Type B pancreatic cell (in vitro differentiated cells): ENCODE data around the gene UNC79. TPM values are rescaled to one million over a fixed set of nuclear protein-coding genes. Genes with fewer than 3 reads are reported as not detected.

Source experiments
- DNase-seq: peaks from one replicate; pipeline ENCODE4 v3.0.0; 2021; ENCODE audit warnings: mixed read lengths; ENCODE audit not compliant: unreplicated experiment; ENCODE audit errors: extremely low spot score
- H3K27ac Mint-ChIP-seq: 2 replicates; pipeline ENCODE4 v1.8.0; 2021; ENCODE audit warnings: mild to moderate bottlenecking, mixed read lengths
- H3K27me3 Mint-ChIP-seq: 2 replicates; pipeline ENCODE4 v1.8.0; 2021; ENCODE audit warnings: mixed read lengths
- H3K36me3 Mint-ChIP-seq: 2 replicates; pipeline ENCODE4 v1.8.0; 2021; ENCODE audit warnings: mixed read lengths
- H3K4me1 Mint-ChIP-seq: one replicate; pipeline ENCODE4 v1.8.0; 2021; ENCODE audit warnings: mixed read lengths; ENCODE audit not compliant: unreplicated experiment
- H3K4me3 Mint-ChIP-seq: 2 replicates; pipeline ENCODE4 v1.8.0; 2021; ENCODE audit warnings: mild to moderate bottlenecking, mixed read lengths
- H3K9me3 Mint-ChIP-seq: 2 replicates; pipeline ENCODE4 v1.8.0; 2021; ENCODE audit warnings: mixed read lengths
- CTCF ChIP-seq: fragments of 200-600 bp; sonication (generic); conservative IDR thresholded peaks from 2 replicates; pipeline ENCODE4 v1.5.0; 2021; ENCODE audit warnings: antibody characterized with exemption, mild to moderate bottlenecking
- total RNA-seq: library from RNA; stranded (reverse); gene quantifications from 2 replicates; pipeline ENCODE4 v1.2.1, GENCODE V29; 2021; ENCODE audit warnings: low replicate concordance

UNC79 gene
- total RNA-seq, 1 donor from 2014 or later, result 2.1 TPM

- TF ChIP-seq CTCF, result no peak
- H3K4me1 Mint-ChIP-seq, result no peaks in the 10 kb centered on the region
- H3K36me3 Mint-ChIP-seq, result no peaks in the 10 kb centered on the region
- no peaks in the 10 kb centered on the region for H3K27me3 Mint-ChIP-seq
- DNase-seq, result no peak
- no peak overlapping the region for H3K27ac Mint-ChIP-seq
- no peaks in the 10 kb centered on the region for H3K9me3 Mint-ChIP-seq
- no peak overlapping the region for H3K4me3 Mint-ChIP-seq
Measured at GRCh38 chr14:93582516-93582915, 151.8 kb downstream of the UNC79 start.

- Mint-ChIP-seq H3K9me3 (no peaks in the 10 kb centered on the region), H3K4me3 (no peak overlapping the region), H3K36me3 (no peaks in the 10 kb centered on the region), H3K27ac (no peak overlapping the region), H3K4me1 (no peaks in the 10 kb centered on the region), H3K27me3 (peaks cover 2% of the 10 kb centered on the region)
- no peak for TF ChIP-seq CTCF
- DNase-seq, result no peak
Measured at GRCh38 chr14:93587330-93587729, 156.6 kb downstream of the UNC79 start.

- no peak for TF ChIP-seq CTCF
- H3K27ac Mint-ChIP-seq, result no peak overlapping the region
- H3K4me3 Mint-ChIP-seq, result no peak overlapping the region
- no peaks in the 10 kb centered on the region for H3K36me3 Mint-ChIP-seq
- H3K27me3 Mint-ChIP-seq, result peaks cover 5% of the 10 kb centered on the region
- no peak for DNase-seq
- no peaks in the 10 kb centered on the region for H3K9me3 Mint-ChIP-seq
- no peaks in the 10 kb centered on the region for H3K4me1 Mint-ChIP-seq
Measured at GRCh38 chr14:93591506-93591905, 160.8 kb downstream of the UNC79 start.

GRCh38 chr14:93592786-93593185 lies 162.0 kb downstream of the UNC79 start:
- no peak overlapping the region for H3K27ac Mint-ChIP-seq
- H3K36me3 Mint-ChIP-seq, result no peaks in the 10 kb centered on the region

GRCh38 chr14:93606091-93606490 lies 175.4 kb downstream of the UNC79 start:
- Mint-ChIP-seq H3K4me1 (no peaks in the 10 kb centered on the region), H3K27me3 (peaks cover 6% of the 10 kb centered on the region), H3K27ac (no peak overlapping the region), H3K36me3 (no peaks in the 10 kb centered on the region), H3K9me3 (no peaks in the 10 kb centered on the region), H3K4me3 (no peak overlapping the region)
- no peak for DNase-seq
- TF ChIP-seq CTCF, result no peak

More at GRCh38 chr14:93592786-93593185, 162.0 kb downstream of the UNC79 start:
- DNase-seq, result no peak
- Mint-ChIP-seq H3K9me3 (no peaks in the 10 kb centered on the region), H3K27me3 (peaks cover 5% of the 10 kb centered on the region), H3K4me3 (no peak overlapping the region), H3K4me1 (no peaks in the 10 kb centered on the region)
- no peak for TF ChIP-seq CTCF
